ENCODE data around the gene WRAP53.

DNA sequence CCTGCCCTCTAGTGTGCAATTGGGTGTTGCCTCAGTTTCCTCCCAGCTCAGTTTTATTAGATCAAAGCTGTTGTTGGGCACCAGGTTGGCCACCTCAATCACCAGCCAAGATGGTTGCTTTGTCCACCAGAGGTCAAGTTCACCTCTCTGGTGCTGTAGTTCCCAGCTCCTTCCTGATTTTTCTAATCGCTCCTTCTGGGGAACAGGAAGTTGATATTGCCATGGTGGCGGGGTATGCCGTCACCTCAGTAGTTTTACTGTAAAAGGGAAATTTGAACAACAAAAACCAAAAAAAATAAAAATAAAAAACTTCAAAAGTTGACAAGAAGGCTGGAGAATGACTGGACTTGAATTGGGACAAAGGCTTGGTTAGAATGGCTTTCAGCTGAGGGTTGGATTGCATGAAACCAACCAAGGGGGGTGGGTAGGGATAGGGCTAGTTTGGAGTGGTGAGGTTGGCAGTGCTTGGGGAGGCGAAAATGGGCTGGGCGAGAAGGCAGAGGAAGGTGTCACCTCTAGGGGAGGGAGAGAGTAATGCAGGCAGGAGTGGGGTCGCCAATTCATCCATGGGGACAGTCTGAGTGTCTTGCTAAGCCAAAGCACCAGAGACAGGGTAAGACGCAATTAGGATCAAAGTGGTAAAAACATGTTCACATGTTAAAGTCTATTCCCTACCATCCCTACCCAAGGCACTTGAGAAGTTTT is 22.9 kb downstream of the WRAP53 start:
- TF ChIP-seq, protein P1, sequence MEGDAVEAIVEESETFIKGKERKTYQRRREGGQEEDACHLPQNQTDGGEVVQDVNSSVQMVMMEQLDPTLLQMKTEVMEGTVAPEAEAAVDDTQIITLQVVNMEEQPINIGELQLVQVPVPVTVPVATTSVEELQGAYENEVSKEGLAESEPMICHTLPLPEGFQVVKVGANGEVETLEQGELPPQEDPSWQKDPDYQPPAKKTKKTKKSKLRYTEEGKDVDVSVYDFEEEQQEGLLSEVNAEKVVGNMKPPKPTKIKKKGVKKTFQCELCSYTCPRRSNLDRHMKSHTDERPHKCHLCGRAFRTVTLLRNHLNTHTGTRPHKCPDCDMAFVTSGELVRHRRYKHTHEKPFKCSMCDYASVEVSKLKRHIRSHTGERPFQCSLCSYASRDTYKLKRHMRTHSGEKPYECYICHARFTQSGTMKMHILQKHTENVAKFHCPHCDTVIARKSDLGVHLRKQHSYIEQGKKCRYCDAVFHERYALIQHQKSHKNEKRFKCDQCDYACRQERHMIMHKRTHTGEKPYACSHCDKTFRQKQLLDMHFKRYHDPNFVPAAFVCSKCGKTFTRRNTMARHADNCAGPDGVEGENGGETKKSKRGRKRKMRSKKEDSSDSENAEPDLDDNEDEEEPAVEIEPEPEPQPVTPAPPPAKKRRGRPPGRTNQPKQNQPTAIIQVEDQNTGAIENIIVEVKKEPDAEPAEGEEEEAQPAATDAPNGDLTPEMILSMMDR (conservative IDR thresholded peaks at IDR 0.05) = no peak
- no peak for TF ChIP-seq ZFX (IDR thresholded peaks at IDR 0.05)

Data from C4-2B (cell line).